ENCODE data around the gene FAM167B. TPM values are rescaled to one million over a fixed set of nuclear protein-coding genes. Genes with fewer than 3 reads are reported as not detected.

The FAM167B gene
- total RNA-seq, 1 donor from 2014 or later = 1.5 TPM

DNA sequence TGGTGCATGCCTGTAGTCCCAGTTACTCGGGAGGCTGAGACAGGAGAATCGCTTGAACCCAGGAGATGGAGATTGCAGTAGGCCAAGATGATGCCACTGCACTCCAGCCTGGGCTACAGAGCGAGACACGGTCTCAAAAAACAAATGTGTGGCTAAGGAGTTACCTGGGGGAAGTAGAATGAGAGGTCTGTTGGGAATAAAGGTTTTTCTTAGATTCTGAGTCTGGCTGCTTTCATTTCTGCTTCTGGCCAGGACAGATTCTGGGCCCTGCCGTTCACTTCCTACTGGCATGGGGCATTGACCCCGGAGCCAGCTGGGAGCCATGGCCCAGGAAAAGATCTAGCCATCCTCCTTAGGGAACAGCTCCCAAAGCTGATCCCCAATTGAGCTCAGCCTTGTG, 38.6 kb upstream of the FAM167B start:
- Mint-ChIP-seq H3K4me1 (peaks cover 12% of the 10 kb centered on the region), H3K27ac (ENCODE audit: unreplicated experiment) (no peak overlapping the region)

GRCh38 chr1:32208891-32209328, 38.1 kb upstream of the FAM167B start, which contains the start of gene DCDC2B:
DCDC2B (plus strand) TSS chr1:32209089; CDS start chr1:32209094, 5 bp downstream.
- DNase-seq (ENCODE audit: low read depth, low spot score) = no peak
- H3K4me1 Mint-ChIP-seq = peaks cover 12% of the 10 kb centered on the region
- no peaks in the 10 kb centered on the region for H3K9me3 Mint-ChIP-seq
- H3K27ac Mint-ChIP-seq (ENCODE audit: unreplicated experiment) = peak within 1 kb of the TSS; percentile 50
- TF ChIP-seq, protein P1, sequence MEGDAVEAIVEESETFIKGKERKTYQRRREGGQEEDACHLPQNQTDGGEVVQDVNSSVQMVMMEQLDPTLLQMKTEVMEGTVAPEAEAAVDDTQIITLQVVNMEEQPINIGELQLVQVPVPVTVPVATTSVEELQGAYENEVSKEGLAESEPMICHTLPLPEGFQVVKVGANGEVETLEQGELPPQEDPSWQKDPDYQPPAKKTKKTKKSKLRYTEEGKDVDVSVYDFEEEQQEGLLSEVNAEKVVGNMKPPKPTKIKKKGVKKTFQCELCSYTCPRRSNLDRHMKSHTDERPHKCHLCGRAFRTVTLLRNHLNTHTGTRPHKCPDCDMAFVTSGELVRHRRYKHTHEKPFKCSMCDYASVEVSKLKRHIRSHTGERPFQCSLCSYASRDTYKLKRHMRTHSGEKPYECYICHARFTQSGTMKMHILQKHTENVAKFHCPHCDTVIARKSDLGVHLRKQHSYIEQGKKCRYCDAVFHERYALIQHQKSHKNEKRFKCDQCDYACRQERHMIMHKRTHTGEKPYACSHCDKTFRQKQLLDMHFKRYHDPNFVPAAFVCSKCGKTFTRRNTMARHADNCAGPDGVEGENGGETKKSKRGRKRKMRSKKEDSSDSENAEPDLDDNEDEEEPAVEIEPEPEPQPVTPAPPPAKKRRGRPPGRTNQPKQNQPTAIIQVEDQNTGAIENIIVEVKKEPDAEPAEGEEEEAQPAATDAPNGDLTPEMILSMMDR (conservative IDR thresholded peaks at IDR 0.05) = no peak
- H3K4me3 Mint-ChIP-seq = peak within 1 kb of the TSS; percentile 51
- H3K36me3 Mint-ChIP-seq (ENCODE audit: low read depth) = no peaks in the 10 kb centered on the region
- no peaks in the 10 kb centered on the region for H3K27me3 Mint-ChIP-seq (ENCODE audit: low read depth)

More for the DNA sequence above, 38.6 kb upstream of the FAM167B start:
- TF ChIP-seq, protein P1 (conservative IDR thresholded peaks at IDR 0.05) = no peak
- no peaks in the 10 kb centered on the region for H3K9me3 Mint-ChIP-seq
- no peaks in the 10 kb centered on the region for H3K36me3 Mint-ChIP-seq (ENCODE audit: low read depth)
- no peaks in the 10 kb centered on the region for H3K27me3 Mint-ChIP-seq (ENCODE audit: low read depth)
- no peak for DNase-seq (ENCODE audit: low read depth, low spot score)
- peak overlapping the region; percentile 51 for H3K4me3 Mint-ChIP-seq

GRCh38 chr1:32215629-32216480, 31.2 kb upstream of the FAM167B start:
- peak; percentile 68 for DNase-seq (ENCODE audit: low read depth, low spot score)
- H3K9me3 Mint-ChIP-seq = no peaks in the 10 kb centered on the region
- peak overlapping the region; percentile 41 for H3K4me3 Mint-ChIP-seq
- H3K36me3 Mint-ChIP-seq (ENCODE audit: low read depth) = no peaks in the 10 kb centered on the region
- H3K27ac Mint-ChIP-seq (ENCODE audit: unreplicated experiment) = no peak overlapping the region
- no peaks in the 10 kb centered on the region for H3K27me3 Mint-ChIP-seq (ENCODE audit: low read depth)
- TF ChIP-seq, protein P1 (conservative IDR thresholded peaks at IDR 0.05) = peak; percentile 78
- peaks cover 9% of the 10 kb centered on the region for H3K4me1 Mint-ChIP-seq

DNA sequence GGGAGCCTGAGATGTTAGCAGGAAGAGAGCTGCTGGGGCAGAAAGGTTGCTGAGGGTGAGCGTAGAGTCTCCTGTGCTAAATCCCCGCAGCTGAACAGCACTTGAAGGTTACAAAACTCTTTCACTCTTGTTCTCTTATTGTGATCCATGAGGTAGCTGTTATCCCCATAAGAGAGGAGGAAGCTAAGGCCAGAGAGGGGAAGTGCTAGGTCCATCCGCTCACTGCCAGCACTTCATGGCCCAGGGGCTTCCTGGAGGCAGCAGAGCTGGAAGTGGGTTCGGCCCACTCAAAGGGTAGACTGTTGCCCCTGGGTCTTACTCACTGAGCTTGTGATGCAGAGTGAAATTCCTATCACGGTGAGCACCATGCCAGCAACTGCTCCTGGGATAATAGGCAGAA, 30.5 kb upstream of the FAM167B start:
- Mint-ChIP-seq H3K4me1 (peaks cover 16% of the 10 kb centered on the region), H3K27ac (ENCODE audit: unreplicated experiment) (no peak overlapping the region), H3K9me3 (no peaks in the 10 kb centered on the region), H3K36me3 (ENCODE audit: low read depth) (no peaks in the 10 kb centered on the region), H3K4me3 (no peak overlapping the region), H3K27me3 (ENCODE audit: low read depth) (no peaks in the 10 kb centered on the region)
- TF ChIP-seq, protein P1 (conservative IDR thresholded peaks at IDR 0.05) = no peak
- DNase-seq (ENCODE audit: low read depth, low spot score) = no peak

- TF ChIP-seq, protein P1 (conservative IDR thresholded peaks at IDR 0.05) = no peak
- Mint-ChIP-seq H3K27me3 (ENCODE audit: low read depth) (no peaks in the 10 kb centered on the region), H3K36me3 (ENCODE audit: low read depth) (no peaks in the 10 kb centered on the region), H3K27ac (ENCODE audit: unreplicated experiment) (no peak overlapping the region), H3K4me1 (peaks cover 34% of the 10 kb centered on the region), H3K9me3 (no peaks in the 10 kb centered on the region), H3K4me3 (peak overlapping the region; percentile 80)
- no peak for DNase-seq (ENCODE audit: low read depth, low spot score)
Measured at GRCh38 chr1:32219022-32219421, 28.0 kb upstream of the FAM167B start.
